HL-60/S4 (cell line): ENCODE measurements around the gene MSANTD2.

Source experiments
- in situ Hi-C: fragments of 300-500 bp; cut with MboI; formaldehyde crosslinking; loops from 2 replicates; pipeline ENCODE4 v1.14.3; 2022; ENCODE audit warnings: low sequenced_read_pairs

MSANTD2 gene

GRCh38 chr11:124756753-124757227 lies 43.4 kb downstream of the MSANTD2 start:
- in situ Hi-C loops: no loop called here

GRCh38 chr11:124756033-124756752 lies 44.0 kb downstream of the MSANTD2 start:
- in situ Hi-C loops: no loop called here

- in situ Hi-C loops: no loop called here
Observed at GRCh38 chr11:124754710-124755109, 45.5 kb downstream of the MSANTD2 start.

GRCh38 chr11:124754309-124754708 lies 45.9 kb downstream of the MSANTD2 start:
- in situ Hi-C loops: no loop called here

- in situ Hi-C loops: no loop called here
Observed at GRCh38 chr11:124753624-124754023, 46.6 kb downstream of the MSANTD2 start.

- in situ Hi-C loops: no loop called here
Observed at GRCh38 chr11:124753205-124753604, 47.0 kb downstream of the MSANTD2 start.

- in situ Hi-C loops: no loop called here
Observed at GRCh38 chr11:124752471-124753102, 47.6 kb downstream of the MSANTD2 start.

- in situ Hi-C loops: no loop called here
Observed at GRCh38 chr11:124751741-124752470, 48.3 kb downstream of the MSANTD2 start, which contains the start of gene VSIG2. Gene VSIG2 (minus strand): TSS chr11:124752255. CDS start chr11:124752137, 118 bp downstream.

GRCh38 chr11:124751391-124751740 lies 48.8 kb downstream of the MSANTD2 start:
- in situ Hi-C loops: no loop called here

- in situ Hi-C loops: no loop called here
Observed at GRCh38 chr11:124749912-124750311, 50.3 kb downstream of the MSANTD2 start.

- in situ Hi-C loops: no loop called here
Observed at GRCh38 chr11:124748481-124749343, 51.5 kb downstream of the MSANTD2 start.

GRCh38 chr11:124748100-124748418 lies 52.1 kb downstream of the MSANTD2 start:
- in situ Hi-C loops: no loop called here

GRCh38 chr11:124747406-124748099 lies 52.7 kb downstream of the MSANTD2 start:
- in situ Hi-C loops: no loop called here

- in situ Hi-C loops: no loop called here
Observed at GRCh38 chr11:124746621-124747243, 53.5 kb downstream of the MSANTD2 start.

GRCh38 chr11:124745835-124746620 lies 54.2 kb downstream of the MSANTD2 start:
- in situ Hi-C loops: no loop called here

- in situ Hi-C loops: no loop called here
Observed at GRCh38 chr11:124745270-124745834, 54.9 kb downstream of the MSANTD2 start.

GRCh38 chr11:124743050-124743449 lies 57.2 kb downstream of the MSANTD2 start:
- in situ Hi-C loops: no loop called here

GRCh38 chr11:124742555-124742954 lies 57.7 kb downstream of the MSANTD2 start:
- in situ Hi-C loops: no loop called here
